HG03066 (cell line): ENCODE results near the gene TSKS.

Source experiments
- ATAC-seq: cut with Tn5 transposase; IDR thresholded peaks from one replicate; pipeline ENCODE4 v1.9.1; 2021; ENCODE audit warnings: low read depth; ENCODE audit not compliant: unreplicated experiment

The TSKS gene

DNA sequence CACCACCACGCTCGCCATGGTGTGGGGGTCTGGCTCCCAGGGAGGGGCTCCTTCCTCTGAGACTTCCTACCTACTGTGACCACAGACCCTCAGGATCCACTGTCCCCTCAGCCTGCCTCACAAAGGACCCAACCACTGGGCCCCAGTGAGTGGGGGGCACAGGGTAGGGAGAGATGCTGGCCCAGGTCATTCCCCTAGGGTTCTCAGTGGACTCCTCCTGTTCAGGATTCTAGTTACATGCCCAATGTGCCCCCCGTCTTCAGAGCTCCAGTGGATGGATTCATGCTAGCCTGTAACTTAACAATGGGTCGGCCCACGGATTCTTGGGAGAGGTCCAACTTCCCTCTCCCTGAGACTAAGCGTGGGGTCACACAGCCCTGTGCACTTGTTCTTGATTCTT, at the start of gene TSKS:
Gene TSKS, minus strand, starts transcription at position 77 of the 400 bp plus-strand sequence. Its CDS starts 59 bp downstream, at position 18.
- ATAC-seq, result no peak

GRCh38 chr19:49812452-49812996, 49.4 kb upstream of the TSKS start:
- ATAC-seq, result no peak

GRCh38 chr19:49811328-49811727, 48.2 kb upstream of the TSKS start:
- no peak for ATAC-seq

DNA sequence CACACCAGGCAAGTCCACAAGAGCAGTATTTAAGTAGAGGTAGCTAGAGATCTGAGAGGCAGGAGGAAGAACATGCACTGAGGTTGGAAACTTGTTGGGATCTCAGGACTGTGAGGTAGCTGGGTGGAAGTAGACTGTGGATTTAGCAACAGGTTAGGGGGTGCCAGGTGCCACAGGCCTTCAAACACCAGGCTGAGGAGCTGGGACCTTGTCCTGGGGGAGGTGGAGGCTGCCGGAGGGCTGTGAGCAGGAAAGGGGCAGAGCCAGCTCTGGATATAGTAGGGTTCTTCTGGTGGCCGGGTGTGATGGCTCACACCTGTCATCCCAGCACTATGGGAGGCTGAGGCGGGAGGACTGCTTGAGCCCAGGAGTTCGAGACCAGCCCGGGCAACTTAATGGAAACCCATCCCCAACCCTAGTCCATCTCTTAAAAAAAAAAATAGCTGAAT, 46.9 kb upstream of the TSKS start:
- no peak for ATAC-seq

DNA sequence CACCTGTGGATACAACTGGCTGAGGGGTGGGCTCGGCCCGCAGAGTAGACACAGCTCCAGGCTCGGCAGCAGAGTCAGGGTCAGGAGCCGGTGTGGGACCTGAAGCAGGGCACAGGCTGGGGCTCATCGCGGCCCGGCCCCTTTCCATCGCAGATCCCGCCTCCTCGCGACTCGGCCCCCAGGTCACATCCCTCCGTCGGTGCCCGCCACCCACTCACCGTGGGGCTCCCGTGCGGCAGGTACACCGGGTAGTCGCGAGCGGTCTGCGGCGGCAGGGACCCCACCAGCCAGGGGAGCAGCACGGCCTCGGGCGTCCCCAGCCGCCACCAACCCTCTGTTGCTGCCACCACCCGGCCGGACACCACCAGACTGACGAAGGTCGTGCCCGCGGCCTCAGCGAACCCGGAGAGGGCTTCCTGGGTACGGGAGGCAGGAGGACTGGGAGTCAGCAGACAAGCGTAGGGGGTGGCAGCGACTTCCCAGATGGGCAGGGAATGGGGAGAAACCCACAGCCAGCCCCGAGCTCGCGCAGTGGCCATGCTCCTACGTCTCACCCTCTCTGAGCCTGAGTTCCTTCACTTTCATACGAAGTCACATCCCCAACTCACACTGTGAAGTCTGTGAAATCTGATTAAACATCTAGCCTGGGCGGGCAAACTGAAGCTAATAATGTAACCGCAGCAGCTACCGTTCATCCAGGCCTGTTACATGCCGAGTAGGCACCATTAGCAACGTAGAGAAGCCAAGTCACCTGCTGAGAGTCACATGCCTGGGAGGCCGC, 46.2 kb upstream of the TSKS start:
- ATAC-seq, result no peak

- ATAC-seq, result no peak
Measured at GRCh38 chr19:49808711-49809159, 45.6 kb upstream of the TSKS start.

- ATAC-seq, result no peak
Measured at GRCh38 chr19:49807904-49808675, 45.0 kb upstream of the TSKS start.

DNA sequence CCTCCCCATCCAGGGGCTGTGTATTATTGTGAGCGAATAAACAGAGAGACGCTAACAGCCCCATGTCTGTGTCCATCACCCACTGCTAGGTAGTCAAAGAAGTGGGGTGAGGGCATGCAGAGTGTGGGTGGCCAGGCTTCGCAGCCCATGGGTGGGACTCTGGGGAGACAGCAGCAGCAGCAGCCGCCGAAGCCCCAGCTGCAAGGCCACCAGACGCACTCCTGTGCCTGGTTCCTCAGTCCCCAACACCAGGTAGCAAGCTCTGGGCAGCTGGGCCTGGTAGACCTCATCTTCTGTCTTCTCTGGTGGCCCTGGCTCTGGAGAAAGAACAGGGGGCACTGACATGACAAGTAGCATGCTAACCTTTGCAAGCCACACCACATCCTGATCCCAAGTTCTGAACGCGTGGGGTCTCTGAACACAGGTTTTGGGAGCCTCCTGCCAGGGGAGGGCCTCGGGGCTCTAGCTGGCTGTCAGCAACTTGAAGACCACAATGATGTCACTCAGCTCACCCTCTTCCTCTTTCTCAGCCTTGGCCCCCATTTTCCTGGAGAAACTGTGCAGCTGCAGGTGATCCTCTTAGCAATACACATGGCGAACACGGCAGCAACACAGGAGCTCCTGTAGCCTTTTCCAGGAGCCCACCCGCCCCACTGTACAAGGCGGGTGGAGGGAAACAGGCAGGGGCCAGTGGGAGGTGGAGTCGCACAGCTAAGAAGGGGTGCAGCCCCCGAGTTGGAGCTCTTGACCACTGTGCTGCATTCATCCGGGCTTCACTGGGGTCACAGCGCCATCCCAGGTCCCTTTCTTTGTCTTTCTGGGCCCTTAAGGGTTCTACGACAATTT, 44.2 kb upstream of the TSKS start:
- no peak for ATAC-seq

DNA sequence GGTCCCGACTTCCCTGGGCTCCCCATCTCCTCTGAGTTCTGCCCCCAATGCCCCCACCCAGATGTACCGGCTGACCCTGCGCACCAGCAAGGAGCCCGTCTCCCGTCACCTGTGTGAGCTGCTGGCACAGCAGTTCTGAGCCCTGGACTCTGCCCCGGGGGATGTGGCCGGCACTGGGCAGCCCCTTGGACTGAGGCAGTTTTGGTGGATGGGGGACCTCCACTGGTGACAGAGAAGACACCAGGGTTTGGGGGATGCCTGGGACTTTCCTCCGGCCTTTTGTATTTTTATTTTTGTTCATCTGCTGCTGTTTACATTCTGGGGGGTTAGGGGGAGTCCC, 43.5 kb upstream of the TSKS start:
- no peak for ATAC-seq

- ATAC-seq, result no peak
Measured at GRCh38 chr19:49805822-49806619, 42.9 kb upstream of the TSKS start.

GRCh38 chr19:49803529-49803856, 40.4 kb upstream of the TSKS start:
- no peak for ATAC-seq

- ATAC-seq, result no peak
Measured at GRCh38 chr19:49802836-49803528, 39.9 kb upstream of the TSKS start.

- no peak for ATAC-seq
Measured at GRCh38 chr19:49801966-49802661, 39.0 kb upstream of the TSKS start.

DNA sequence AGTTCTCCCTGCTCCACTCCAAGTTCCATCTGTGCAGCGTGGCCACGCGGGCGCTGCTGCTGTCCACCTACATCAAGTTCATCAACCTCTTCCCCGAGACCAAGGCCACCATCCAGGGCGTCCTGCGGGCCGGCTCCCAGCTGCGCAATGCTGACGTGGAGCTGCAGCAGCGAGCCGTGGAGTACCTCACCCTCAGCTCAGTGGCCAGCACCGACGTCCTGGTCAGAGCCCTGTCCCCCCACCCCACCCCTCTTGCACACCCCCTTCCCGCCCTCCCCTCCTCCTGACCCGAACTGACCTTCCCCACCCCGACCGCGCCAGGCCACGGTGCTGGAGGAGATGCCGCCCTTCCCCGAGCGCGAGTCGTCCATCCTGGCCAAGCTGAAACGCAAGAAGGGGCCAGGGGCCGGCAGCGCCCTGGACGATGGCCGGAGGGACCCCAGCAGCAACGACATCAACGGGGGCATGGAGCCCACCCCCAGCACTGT, 38.3 kb upstream of the TSKS start:
- no peak for ATAC-seq

- no peak for ATAC-seq
Measured at GRCh38 chr19:49800771-49801170, 37.7 kb upstream of the TSKS start.

DNA sequence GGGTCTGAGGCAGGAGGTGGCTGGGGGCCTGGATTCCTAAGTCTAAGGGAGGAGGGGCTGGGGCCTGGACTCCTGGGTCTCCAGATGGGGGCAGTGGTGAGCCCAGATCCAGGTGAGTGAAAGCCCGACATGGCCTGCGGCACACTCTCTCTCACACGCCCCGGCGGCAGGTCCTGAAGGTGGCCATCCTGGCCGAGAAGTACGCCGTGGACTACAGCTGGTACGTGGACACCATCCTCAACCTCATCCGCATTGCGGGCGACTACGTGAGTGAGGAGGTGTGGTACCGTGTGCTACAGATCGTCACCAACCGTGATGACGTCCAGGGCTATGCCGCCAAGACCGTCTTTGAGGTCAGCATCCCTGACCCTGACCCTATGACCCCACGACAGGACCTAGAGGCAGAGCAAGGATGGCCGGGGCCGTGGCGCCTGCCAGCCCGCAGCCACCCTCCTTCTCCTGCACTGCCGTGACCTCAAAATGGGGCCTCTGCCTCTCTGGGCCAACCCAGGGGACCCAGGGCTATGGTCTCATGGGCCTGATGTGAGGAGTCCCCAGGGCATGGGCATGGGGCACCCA, 36.8 kb upstream of the TSKS start:
- no peak for ATAC-seq

DNA sequence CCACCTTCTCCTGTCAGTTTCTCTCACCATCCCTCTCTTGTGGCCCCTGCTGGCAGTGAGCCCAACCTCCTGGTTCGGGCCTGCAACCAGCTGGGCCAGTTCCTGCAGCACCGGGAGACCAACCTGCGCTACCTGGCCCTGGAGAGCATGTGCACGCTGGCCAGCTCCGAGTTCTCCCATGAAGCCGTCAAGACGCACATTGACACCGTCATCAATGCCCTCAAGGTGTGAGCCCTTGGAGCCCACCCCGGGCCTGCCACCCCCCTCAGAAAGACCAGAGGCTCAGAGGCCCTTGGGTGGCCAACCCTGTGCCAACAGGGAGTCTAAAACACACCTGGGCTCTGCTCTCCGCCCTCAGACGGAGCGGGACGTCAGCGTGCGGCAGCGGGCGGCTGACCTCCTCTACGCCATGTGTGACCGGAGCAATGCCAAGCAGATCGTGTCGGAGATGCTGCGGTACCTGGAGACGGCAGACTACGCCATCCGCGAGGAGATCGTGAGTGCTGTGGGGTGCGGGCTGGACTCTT, 36.2 kb upstream of the TSKS start:
- ATAC-seq, result no peak

DNA sequence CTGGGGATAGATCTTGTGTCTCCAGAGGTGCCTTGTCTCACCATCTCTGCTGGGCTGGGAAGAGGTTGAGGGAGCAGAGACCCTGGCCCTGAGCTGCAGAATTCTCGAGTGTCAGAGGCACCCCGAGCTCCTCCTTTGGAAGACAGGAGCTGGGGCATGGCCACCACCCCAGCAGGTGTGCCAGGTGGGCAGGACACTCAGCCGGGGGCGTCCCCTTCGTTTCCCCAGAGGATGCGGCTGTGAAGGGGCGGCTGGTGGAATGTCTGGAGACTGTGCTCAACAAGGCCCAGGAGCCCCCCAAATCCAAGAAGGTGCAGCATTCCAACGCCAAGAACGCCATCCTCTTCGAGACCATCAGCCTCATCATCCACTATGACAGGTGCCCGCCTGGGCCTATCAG, 35.5 kb upstream of the TSKS start:
- ATAC-seq, result no peak
